K562 (cell line): ENCODE measurements around the gene CMA1. TPM values are rescaled to one million over a fixed set of nuclear protein-coding genes. Genes with fewer than 3 reads are reported as not detected.

ENCODE experiments used
- ATAC-seq: fragments of 200-7000 bp; cut with Tn5 transposase; 3 replicates; pipeline ENCODE4 v1.9.1; 2020; ENCODE audit warnings: moderate library complexity
- Bru-seq: library from RNA; stranded (reverse); fragments of 400-500 nt; gene quantifications from one replicate; lab custom pipeline; 2021; lab: Mats Ljungman, UMichigan
- BruChase-seq, 2 experiments: library from RNA; stranded (reverse); fragments of 400-500 nt; gene quantifications; one replicate each; lab custom pipeline; 2021; lab: Mats Ljungman, UMichigan
- BruUV-seq: library from RNA; stranded (reverse); fragments of 400-500 nt; replicated peaks from 2 replicates; lab custom pipeline; 2021; lab: Mats Ljungman, UMichigan
- CTCF ChIA-PET: fragments of 300-600 bp; formaldehyde crosslinking; extraction: SDS; loops from one replicate; lab custom pipeline; 2021; ENCODE audit warnings: low intra/inter-chr PET ratio; lab: Yijun Ruan, JAX
- POLR2A ChIA-PET: fragments of 300-600, 350-650 bp; sonication (Branson Sonifier 250); formaldehyde crosslinking; extraction: SDS; loops from one replicate; lab custom pipeline; 2021; ENCODE audit warnings: antibody characterized with exemption, inconsistent platforms; lab: Yijun Ruan, JAX
- DNase-seq, 4 experiments: peaks; one replicate each; pipeline versions ENCODE4 v3.0.0 to v3.0.0-alpha.2; 2011 to 2018; ENCODE audit warnings: low spot score in 3 of 4, mixed read lengths in 3 of 4; ENCODE audit errors: extremely low read depth in 1 of 4
- FAIRE-seq: peaks from 2 replicates; lab custom pipeline; 2011; peaks lifted over from hg19 to GRCh38; lab: Jason Lieb, UNC
- H2AFZ ChIP-seq: 2 replicates; pipeline ENCODE4 v1.6.0; 2011; ENCODE audit warnings: low read depth, low read length, control low read depth, inconsistent platforms
- H3K27ac ChIP-seq: fragments of 200-600 bp; 3 replicates; pipeline ENCODE4 v1.8.0; 2011; ENCODE audit warnings: low read depth, mild to moderate bottlenecking, control low read depth, inconsistent platforms, low read length, moderate library complexity, mixed read lengths; ENCODE audit errors: extremely low read depth
- H3K27me3 ChIP-seq, 2 experiments: fragments of 300-600 bp in 1 of 2; 2 replicates in 1 of 2; 3 replicates in 1 of 2; pipeline versions ENCODE4 v1.6.0 to v1.8.0; 2011; ENCODE audit warnings: inconsistent platforms in 2 of 2, low read length in 2 of 2, mild to moderate bottlenecking in 1 of 2, mixed read lengths in 1 of 2, moderate library complexity in 1 of 2; ENCODE audit not compliant: control insufficient read depth in 2 of 2, insufficient read depth in 2 of 2
- H3K36me3 ChIP-seq: fragments of 300-600 bp; 3 replicates; pipeline ENCODE4 v1.8.0; 2011; ENCODE audit warnings: mild to moderate bottlenecking, low read length, inconsistent platforms; ENCODE audit not compliant: control insufficient read depth, insufficient read depth
- H3K4me1 ChIP-seq, 2 experiments: fragments of 200-600 bp in 1 of 2; replicated peaks in 1 of 2; 2 replicates in 1 of 2; 3 replicates in 1 of 2; pipeline versions ENCODE4 v1.5.1 to v1.8.0; 2011; ENCODE audit warnings: inconsistent platforms in 2 of 2, low read length in 2 of 2, mild to moderate bottlenecking in 1 of 2, mixed read lengths in 1 of 2, moderate library complexity in 1 of 2; ENCODE audit not compliant: control insufficient read depth in 2 of 2, insufficient read depth in 2 of 2
- H3K4me2 ChIP-seq: 2 replicates; pipeline ENCODE4 v1.6.1; 2011; ENCODE audit warnings: low read length, control low read depth, inconsistent platforms, mixed read lengths; ENCODE audit not compliant: insufficient read depth
- H3K4me3 ChIP-seq: fragments of 200-600 bp; sonication (generic), shearing (Covaris generic); 2 replicates; pipeline ENCODE4 v1.5.1; 2016; ENCODE audit warnings: control low read depth, inconsistent platforms
- H3K79me2 ChIP-seq: fragments of 200-600 bp; 3 replicates; pipeline ENCODE4 v1.8.0; 2011; ENCODE audit warnings: low read length, inconsistent platforms; ENCODE audit not compliant: control insufficient read depth, insufficient read depth
- H3K9ac ChIP-seq, 2 experiments: 2 replicates each; pipeline versions ENCODE4 v1.6.0 to v1.6.1; 2011; ENCODE audit warnings: low read depth in 2 of 2, low read length in 2 of 2, control low read depth in 1 of 2, inconsistent platforms in 1 of 2, mild to moderate bottlenecking in 1 of 2, mixed read lengths in 1 of 2; ENCODE audit not compliant: insufficient read depth in 1 of 2
- H3K9me1 ChIP-seq: one replicate; pipeline ENCODE4 v1.6.0; 2011; ENCODE audit warnings: inconsistent platforms, mild to moderate bottlenecking, low read length, moderate library complexity; ENCODE audit not compliant: control insufficient read depth, insufficient read depth
- H3K9me3 ChIP-seq: replicated peaks from 2 replicates; pipeline ENCODE4 v1.5.1; 2011; ENCODE audit warnings: low read depth, low read length, inconsistent platforms; ENCODE audit not compliant: control insufficient read depth, insufficient read depth
- H4K20me1 ChIP-seq: replicated peaks from 2 replicates; pipeline ENCODE4 v1.6.1; 2011; ENCODE audit warnings: low read length, inconsistent platforms, mixed read lengths; ENCODE audit not compliant: control insufficient read depth, insufficient read depth
- MAZ ChIP-seq, 2 experiments: fragments of 450-650 bp in 1 of 2; sonication (generic) in 1 of 2; formaldehyde crosslinking; IDR thresholded peaks in 1 of 2; conservative IDR thresholded peaks in 1 of 2; 2 replicates each; pipeline versions ENCODE4 v1.4.0 to v1.5.0; 2020; ENCODE audit warnings: mild to moderate bottlenecking in 1 of 2, missing genetic modification reagents in 1 of 2
- MTA2 ChIP-seq: fragments of 450-650 bp; IDR thresholded peaks from 2 replicates; pipeline ENCODE4 v1.6.1; 2016; ENCODE audit warnings: low read depth
- RBM39 ChIP-seq: fragments of 200-400 bp; formaldehyde crosslinking; optimal IDR thresholded peaks from 2 replicates; pipeline ENCODE3; 2018; ENCODE audit warnings: low read depth, low read length
- RCOR1 ChIP-seq, 2 experiments: IDR thresholded peaks; 2 replicates each; pipeline ENCODE4 v1.6.1; 2012; ENCODE audit warnings: low read depth in 2 of 2, low read length in 2 of 2, borderline replicate concordance in 1 of 2, improper control_type of control experiment in 1 of 2
- U2AF1 ChIP-seq: fragments of 200-400 bp; formaldehyde crosslinking; optimal IDR thresholded peaks from 2 replicates; pipeline ENCODE3; 2017; ENCODE audit warnings: mild to moderate bottlenecking, low read depth, low read length, moderate library complexity
- ZNF212 ChIP-seq: fragments of 450-650 bp; formaldehyde crosslinking; IDR thresholded peaks from 2 replicates; pipeline ENCODE4 v1.4.0; 2020; ENCODE audit warnings: mild to moderate bottlenecking
- ZNF239 ChIP-seq: fragments of 250-450 bp; sonication (Bioruptor Pico); IDR thresholded peaks from 2 replicates; pipeline ENCODE4 v1.4.0; 2020; ENCODE audit warnings: mild to moderate bottlenecking
- ZNF280A ChIP-seq: fragments of 450-650 bp; IDR thresholded peaks from 2 replicates; pipeline ENCODE4 v1.6.1; 2018; ENCODE audit warnings: mild to moderate bottlenecking, low read depth; ENCODE audit not compliant: partially characterized antibody
- ZNF584 ChIP-seq: fragments of 200-800 bp; sonication (Bioruptor generic); IDR thresholded peaks from 2 replicates; pipeline ENCODE4 v1.6.1; 2016; ENCODE audit warnings: low read depth, mild to moderate bottlenecking, missing genetic modification characterization, missing compliant biosample characterization
- ZNF696 ChIP-seq: fragments of 250-450 bp; sonication (Bioruptor Pico); conservative IDR thresholded peaks from 2 replicates; pipeline ENCODE4 v1.4.0; 2020; ENCODE audit warnings: mild to moderate bottlenecking, moderate library complexity
- WGBS: fragments of 100-300 bp; shearing (Covaris generic); methylation state at CpG from one replicate; pipeline ENCODE4 v1.1.6; 2016; ENCODE audit warnings: low coverage, mixed read lengths; ENCODE audit not compliant: insufficient coverage; ENCODE audit errors: missing lambda C conversion rate; 5-methylcytosine and 5-hydroxymethylcytosine counted together
- in situ Hi-C: fragments of 300-500 bp; cut with MboI; formaldehyde crosslinking; loops from 4 replicates; pipeline ENCODE4 v1.15.0; 2018; ENCODE audit warnings: inconsistent platforms, mixed read lengths
- intact Hi-C: fragments of 100-400 bp; cut with micrococcal nuclease; formaldehyde crosslinking; loops from 2 replicates; pipeline ENCODE4 v1.14.2; 2022
- long read RNA-seq, 3 experiments: library from polyadenylated mRNA in 2 of 3; library from RNA in 1 of 3; unstranded in 2 of 3; stranded (forward) in 1 of 3; transcript quantifications; one replicate each; pipeline ENCODE4 v2.0.0, GENCODE V29; 2019 to 2022
- polyA minus RNA-seq, 3 experiments: library from RNA; depleted of rRNA, polyadenylated mRNA; stranded (reverse); fragments of >200 nt; gene quantifications; 2 replicates each; pipeline ENCODE4 v1.2.3, GENCODE V29; 2011
- polyA plus RNA-seq, 8 experiments: library from polyadenylated mRNA; depleted of rRNA in 4 of 8; stranded (reverse) in 5 of 8; unstranded in 3 of 8; fragments of >200 nt; fragmentation: Nextera tagmentation in 2 of 8; fragmentation: Illumina TruSeq in 1 of 8; extraction: Ambion mirVana in 2 of 8; extraction: Trizol in 1 of 8; gene quantifications; 2 replicates each; pipeline versions ENCODE4 v1.2.1 to v1.2.3, GENCODE V29; 2011 to 2014; ENCODE audit warnings: inconsistent platforms in 1 of 8, missing spikeins in 1 of 8
- total RNA-seq, 7 experiments: library from RNA; depleted of rRNA in 6 of 7; stranded (reverse); fragments of >200 nt in 6 of 7; fragmentation: Illumina TruSeq in 2 of 7; extraction: Trizol in 2 of 7; gene quantifications; 2 replicates each; pipeline versions ENCODE4 v1.2.1 to v1.2.3, GENCODE V29; 2011 to 2021; ENCODE audit warnings: low replicate concordance in 1 of 7
- TF ChIP-seq, protein P1 (sequence below): fragments of 450-650 bp; IDR thresholded peaks from 2 replicates; pipeline ENCODE4 v1.6.1; 2016; ENCODE audit warnings: antibody characterized with exemption
- TF ChIP-seq, protein P2 (sequence below): fragments of 250-450 bp; sonication (Bioruptor Pico); IDR thresholded peaks from 2 replicates; pipeline ENCODE4 v1.5.0; 2021; ENCODE audit warnings: mild to moderate bottlenecking, borderline replicate concordance

CMA1 gene, protein sequence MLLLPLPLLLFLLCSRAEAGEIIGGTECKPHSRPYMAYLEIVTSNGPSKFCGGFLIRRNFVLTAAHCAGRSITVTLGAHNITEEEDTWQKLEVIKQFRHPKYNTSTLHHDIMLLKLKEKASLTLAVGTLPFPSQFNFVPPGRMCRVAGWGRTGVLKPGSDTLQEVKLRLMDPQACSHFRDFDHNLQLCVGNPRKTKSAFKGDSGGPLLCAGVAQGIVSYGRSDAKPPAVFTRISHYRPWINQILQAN
- not detected in 2 replicates for total RNA-seq (2011; cell fraction: chromatin; rRNA removed; ENCODE audit: low replicate concordance)
- not detected in 2 replicates for total RNA-seq (2011; cell fraction: nucleolus; rRNA removed)
- total RNA-seq (2011; cell fraction: nucleoplasm; rRNA removed): not detected in 2 replicates
- total RNA-seq (2014; rRNA removed) (not detected in 2 replicates), total RNA-seq (2014; rRNA removed; fragmentation: Illumina TruSeq; extraction: Trizol) (not detected in 2 replicates), total RNA-seq (2015; rRNA removed; fragmentation: Illumina TruSeq; extraction: Trizol) (not detected in 2 replicates), total RNA-seq (2021) (not detected in 2 replicates), polyA plus RNA-seq (2011; rRNA removed) (not detected in 2 replicates), polyA plus RNA-seq (2014; fragmentation: Illumina TruSeq; extraction: Trizol) (not detected in 2 replicates), polyA plus RNA-seq (2014; fragmentation: Nextera tagmentation; extraction: Ambion mirVana) (not detected), polyA plus RNA-seq (2014; rRNA removed) (not detected in 2 replicates), polyA minus RNA-seq (2011; rRNA and poly(A)+ RNA removed) (not detected in 2 replicates), Bru-seq, nascent RNA (not detected), BruChase-seq, experiment 1, labeled RNA remaining after a 2-hour chase (not detected), BruChase-seq, experiment 2, labeled RNA remaining after a 6-hour chase (not detected)
- not detected in 2 replicates for polyA plus RNA-seq (2011; cell fraction: cytosol; rRNA removed)
- not detected in 2 replicates for polyA plus RNA-seq (2011; cell fraction: nucleus; rRNA removed)
- polyA plus RNA-seq (2012): not detected in 2 replicates
- not detected in 2 replicates for polyA minus RNA-seq (2011; cell fraction: cytosol; rRNA and poly(A)+ RNA removed)
- polyA minus RNA-seq (2011; cell fraction: nucleus; rRNA and poly(A)+ RNA removed): not detected in 2 replicates
- long read RNA-seq, experiment 1: 0 reads
- long read RNA-seq, experiment 2: 0 reads
- long read RNA-seq, experiment 3: 0 reads

- no peak within 1 kb of the TSS for H3K9ac ChIP-seq
- no peaks in the 10 kb centered on the region for H4K20me1 ChIP-seq
- no peaks in the 10 kb centered on the region for H3K9me1 ChIP-seq
- ChIA-PET POLR2A (no interaction called here), CTCF (no interaction called here)
- DNase-seq: no peak
- no peaks in the 10 kb centered on the region for H3K4me1 ChIP-seq
- no TSS peak for BruUV-seq
- H3K4me2 ChIP-seq: no peak within 1 kb of the TSS
- H3K27me3 ChIP-seq: no peaks in the 10 kb centered on the region
- H3K4me3 ChIP-seq: no peak within 1 kb of the TSS
- 0% methylated on average over 3 of the region's 3 CpGs for WGBS
- no peak for FAIRE-seq
- no peaks in the 10 kb centered on the region for H3K79me2 ChIP-seq
- H2AFZ ChIP-seq: no peak within 1 kb of the TSS
- in situ Hi-C loops: no loop called here
- H3K36me3 ChIP-seq: no peaks in the 10 kb centered on the region
- no peak within 1 kb of the TSS for H3K27ac ChIP-seq
- no peak for ATAC-seq
- intact Hi-C loops: no loop called here
- no peaks in the 10 kb centered on the region for H3K9me3 ChIP-seq
- TF ChIP-seq MTA2 (no peak), RBM39 (no peak), ZNF280A (no peak), ZNF696 (no peak), MAZ (CRISPR knock-in tag; conservative IDR thresholded peaks at IDR 0.05 in 1 of 2, IDR thresholded peaks at IDR 0.05 in 1 of 2) (no peak), ZNF212 (no peak), ZNF584 (CRISPR knock-in tag) (no peak), ZNF239 (CRISPR knock-in tag) (no peak), U2AF1 (no peak), RCOR1 (IDR thresholded peaks at IDR 0.05; ENCODE audit: borderline replicate concordance in 1 of 2, low read depth in 2 of 2, low read length in 2 of 2) (no peak)
- TF ChIP-seq, protein P1, sequence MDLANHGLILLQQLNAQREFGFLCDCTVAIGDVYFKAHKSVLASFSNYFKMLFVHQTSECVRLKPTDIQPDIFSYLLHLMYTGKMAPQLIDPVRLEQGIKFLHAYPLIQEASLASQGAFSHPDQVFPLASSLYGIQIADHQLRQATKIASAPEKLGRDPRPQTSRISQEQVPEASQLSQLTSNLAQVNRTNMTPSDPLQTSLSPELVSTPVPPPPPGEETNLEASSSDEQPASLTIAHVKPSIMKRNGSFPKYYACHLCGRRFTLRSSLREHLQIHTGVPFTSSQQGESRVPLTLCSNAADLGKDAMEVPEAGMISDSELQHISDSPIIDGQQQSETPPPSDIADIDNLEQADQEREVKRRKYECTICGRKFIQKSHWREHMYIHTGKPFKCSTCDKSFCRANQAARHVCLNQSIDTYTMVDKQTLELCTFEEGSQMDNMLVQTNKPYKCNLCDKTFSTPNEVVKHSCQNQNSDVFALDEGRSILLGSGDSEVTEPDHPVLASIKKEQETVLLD: no peak
- TF ChIP-seq, protein P2, sequence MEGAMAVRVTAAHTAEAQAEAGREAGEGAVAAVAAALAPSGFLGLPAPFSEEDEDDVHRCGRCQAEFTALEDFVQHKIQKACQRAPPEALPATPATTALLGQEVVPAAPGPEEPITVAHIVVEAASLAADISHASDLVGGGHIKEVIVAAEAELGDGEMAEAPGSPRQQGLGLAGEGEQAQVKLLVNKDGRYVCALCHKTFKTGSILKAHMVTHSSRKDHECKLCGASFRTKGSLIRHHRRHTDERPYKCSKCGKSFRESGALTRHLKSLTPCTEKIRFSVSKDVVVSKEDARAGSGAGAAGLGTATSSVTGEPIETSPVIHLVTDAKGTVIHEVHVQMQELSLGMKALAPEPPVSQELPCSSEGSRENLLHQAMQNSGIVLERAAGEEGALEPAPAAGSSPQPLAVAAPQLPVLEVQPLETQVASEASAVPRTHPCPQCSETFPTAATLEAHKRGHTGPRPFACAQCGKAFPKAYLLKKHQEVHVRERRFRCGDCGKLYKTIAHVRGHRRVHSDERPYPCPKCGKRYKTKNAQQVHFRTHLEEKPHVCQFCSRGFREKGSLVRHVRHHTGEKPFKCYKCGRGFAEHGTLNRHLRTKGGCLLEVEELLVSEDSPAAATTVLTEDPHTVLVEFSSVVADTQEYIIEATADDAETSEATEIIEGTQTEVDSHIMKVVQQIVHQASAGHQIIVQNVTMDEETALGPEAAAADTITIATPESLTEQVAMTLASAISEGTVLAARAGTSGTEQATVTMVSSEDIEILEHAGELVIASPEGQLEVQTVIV (CRISPR knock-in tag): no peak
Observed at GRCh38 chr14:24508155-24508840, at the start of gene CMA1. CMA1 (minus strand) TSS chr14:24508265; CDS start chr14:24508235, 30 bp downstream.
